Hepatocyte (in vitro differentiated cells): Measurements from ENCODE around the gene SLC16A8. TPM values are rescaled to one million over a fixed set of nuclear protein-coding genes. Genes with fewer than 3 reads are reported as not detected.

Source experiments
- DNase-seq: peaks from one replicate; pipeline ENCODE4 v3.0.0-alpha.2; 2016; ENCODE audit warnings: low spot score
- H2AFZ ChIP-seq: fragments of 200-600 bp; sonication (generic); 2 replicates; pipeline ENCODE4 v1.6.0; 2016; ENCODE audit warnings: antibody characterized with exemption, mild to moderate bottlenecking
- H3K27ac ChIP-seq: fragments of 200-600 bp; sonication (generic); 2 replicates; pipeline ENCODE4 v1.5.1; 2016; ENCODE audit warnings: mild to moderate bottlenecking
- H3K27me3 ChIP-seq: fragments of 200-600 bp; sonication (generic); 2 replicates; pipeline ENCODE4 v1.6.1; 2016
- H3K36me3 ChIP-seq: fragments of 200-600 bp; sonication (generic); replicated peaks from 2 replicates; pipeline ENCODE4 v1.5.1; 2016; ENCODE audit warnings: low read depth; ENCODE audit not compliant: insufficient read depth
- H3K4me1 ChIP-seq: fragments of 200-600 bp; sonication (generic); 2 replicates; pipeline ENCODE4 v1.5.1; 2016; ENCODE audit warnings: mild to moderate bottlenecking, moderate library complexity; ENCODE audit not compliant: insufficient read depth
- H3K4me2 ChIP-seq: fragments of 200-600 bp; sonication (generic); 2 replicates; pipeline ENCODE4 v1.6.0; 2016
- H3K4me3 ChIP-seq: fragments of 200-600 bp; sonication (generic); 2 replicates; pipeline ENCODE4 v1.5.1; 2016; ENCODE audit warnings: mild to moderate bottlenecking
- H3K79me2 ChIP-seq: fragments of 200-600 bp; sonication (generic); 2 replicates; pipeline ENCODE4 v1.6.0; 2017; ENCODE audit warnings: mild to moderate bottlenecking
- H3K9me2 ChIP-seq: fragments of 200-600 bp; sonication (generic); replicated peaks from 2 replicates; pipeline ENCODE4 v1.6.0; 2017; ENCODE audit warnings: mild to moderate bottlenecking; ENCODE audit not compliant: insufficient read depth
- H3K9me3 ChIP-seq: fragments of 200-600 bp; sonication (generic); 2 replicates; pipeline ENCODE4 v1.5.1; 2016; ENCODE audit warnings: low read depth, mild to moderate bottlenecking
- H4K20me1 ChIP-seq: fragments of 200-600 bp; sonication (generic); 2 replicates; pipeline ENCODE4 v1.6.0; 2016; ENCODE audit warnings: mild to moderate bottlenecking; ENCODE audit not compliant: insufficient read depth, poor library complexity, severe bottlenecking
- EZH2 ChIP-seq: fragments of 200-600 bp; sonication (generic); IDR thresholded peaks from 2 replicates; pipeline ENCODE4 v1.6.1; 2016; ENCODE audit warnings: antibody characterized with exemption, mild to moderate bottlenecking, borderline replicate concordance
- EZH2phosphoT487 ChIP-seq: fragments of 200-600 bp; sonication (generic); IDR thresholded peaks from one replicate; pipeline ENCODE4 v1.6.1; 2018; ENCODE audit warnings: antibody characterized with exemption, mild to moderate bottlenecking, low read depth, moderate library complexity; ENCODE audit not compliant: unreplicated experiment, severe bottlenecking
- WGBS: methylation state at CpG from one replicate; pipeline ENCODE4 v1.1.6; 2016; ENCODE audit warnings: low lambda C conversion rate; ENCODE audit errors: missing lambda C conversion rate; 5-methylcytosine and 5-hydroxymethylcytosine counted together
- polyA plus RNA-seq: library from polyadenylated mRNA; unstranded; fragments of >200 nt; fragmentation: Nextera tagmentation; extraction: Ambion mirVana; gene quantifications from 2 replicates; pipeline ENCODE4 v1.2.1, GENCODE V29; 2016
- total RNA-seq: library from RNA; depleted of rRNA; stranded (reverse); fragments of >200 nt; gene quantifications from 2 replicates; pipeline ENCODE4 v1.2.3, GENCODE V29; 2014
- TF ChIP-seq, protein P1 (sequence below): fragments of 200-600 bp; sonication (generic); IDR thresholded peaks from 2 replicates; pipeline ENCODE4 v1.5.1; 2016; ENCODE audit warnings: antibody characterized with exemption, mild to moderate bottlenecking; ENCODE audit not compliant: poor library complexity

SLC16A8 gene
- total and polyA plus RNA-seq, 2 experiments from 2014 or later = 0.63 TPM; not detected in 1

DNA sequence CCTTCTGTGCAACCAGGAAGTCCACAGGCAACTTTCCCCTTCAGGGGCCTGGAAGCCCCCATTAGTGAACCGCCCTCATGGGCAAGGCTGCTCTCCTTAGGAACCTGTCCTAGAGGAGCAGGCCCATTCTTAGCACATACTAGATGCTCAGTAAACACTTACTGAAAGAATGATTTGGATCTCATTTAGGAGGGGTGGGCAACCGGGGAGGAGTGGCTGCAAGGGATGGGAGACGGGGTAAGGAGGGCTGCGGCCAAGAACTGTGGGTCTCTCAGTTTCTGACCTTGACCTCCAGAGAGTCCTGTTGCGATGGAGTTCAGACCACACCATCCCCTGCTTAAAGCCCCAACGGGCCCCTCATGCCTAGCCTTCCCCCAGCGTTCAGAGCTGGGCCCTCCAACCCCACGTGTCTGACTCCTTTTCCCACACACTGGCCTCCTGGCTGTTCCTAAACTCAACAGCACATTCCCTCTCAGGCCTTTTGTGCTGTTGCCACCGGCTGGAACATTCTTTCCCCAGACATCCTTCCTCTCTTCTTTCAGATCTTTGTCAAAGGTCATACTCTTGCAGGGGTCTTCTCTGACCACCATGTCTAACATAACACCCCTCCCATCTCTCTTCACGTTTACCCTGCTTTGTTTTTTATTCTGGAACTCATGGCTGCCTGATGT, 47.5 kb downstream of the SLC16A8 start:
- Histone ChIP-seq H3K9me2 (no peaks in the 10 kb centered on the region), H3K4me2 (no peak overlapping the region), H3K4me1 (peaks cover 6% of the 10 kb centered on the region), H3K79me2 (no peaks in the 10 kb centered on the region), H3K9me3 (no peaks in the 10 kb centered on the region), H2AFZ (no peak overlapping the region), H3K4me3 (no peak overlapping the region), H3K27me3 (no peaks in the 10 kb centered on the region), H4K20me1 (no peaks in the 10 kb centered on the region), H3K36me3 (no peaks in the 10 kb centered on the region), H3K27ac (no peak overlapping the region)
- TF ChIP-seq EZH2phosphoT487 (no peak), EZH2 (no peak)
- TF ChIP-seq, protein P1, sequence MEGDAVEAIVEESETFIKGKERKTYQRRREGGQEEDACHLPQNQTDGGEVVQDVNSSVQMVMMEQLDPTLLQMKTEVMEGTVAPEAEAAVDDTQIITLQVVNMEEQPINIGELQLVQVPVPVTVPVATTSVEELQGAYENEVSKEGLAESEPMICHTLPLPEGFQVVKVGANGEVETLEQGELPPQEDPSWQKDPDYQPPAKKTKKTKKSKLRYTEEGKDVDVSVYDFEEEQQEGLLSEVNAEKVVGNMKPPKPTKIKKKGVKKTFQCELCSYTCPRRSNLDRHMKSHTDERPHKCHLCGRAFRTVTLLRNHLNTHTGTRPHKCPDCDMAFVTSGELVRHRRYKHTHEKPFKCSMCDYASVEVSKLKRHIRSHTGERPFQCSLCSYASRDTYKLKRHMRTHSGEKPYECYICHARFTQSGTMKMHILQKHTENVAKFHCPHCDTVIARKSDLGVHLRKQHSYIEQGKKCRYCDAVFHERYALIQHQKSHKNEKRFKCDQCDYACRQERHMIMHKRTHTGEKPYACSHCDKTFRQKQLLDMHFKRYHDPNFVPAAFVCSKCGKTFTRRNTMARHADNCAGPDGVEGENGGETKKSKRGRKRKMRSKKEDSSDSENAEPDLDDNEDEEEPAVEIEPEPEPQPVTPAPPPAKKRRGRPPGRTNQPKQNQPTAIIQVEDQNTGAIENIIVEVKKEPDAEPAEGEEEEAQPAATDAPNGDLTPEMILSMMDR = no peak
- no peak for DNase-seq
- WGBS = 82% methylated on average over 10 of the region's 10 CpGs

GRCh38 chr22:38035530-38035885, 48.5 kb downstream of the SLC16A8 start:
- no peak overlapping the region for H3K4me3 ChIP-seq
- no peak overlapping the region for H2AFZ ChIP-seq
- no peaks in the 10 kb centered on the region for H3K9me2 ChIP-seq
- no peak for DNase-seq
- H3K4me2 ChIP-seq = no peak overlapping the region
- no peak overlapping the region for H3K27ac ChIP-seq
- WGBS = 87% methylated on average over 9 of the region's 9 CpGs
- H4K20me1 ChIP-seq = no peaks in the 10 kb centered on the region
- no peaks in the 10 kb centered on the region for H3K27me3 ChIP-seq
- peaks cover 7% of the 10 kb centered on the region for H3K4me1 ChIP-seq
- TF ChIP-seq EZH2phosphoT487 (no peak), EZH2 (no peak)
- TF ChIP-seq, protein P1 = no peak
- H3K79me2 ChIP-seq = no peaks in the 10 kb centered on the region
- H3K9me3 ChIP-seq = no peaks in the 10 kb centered on the region
- H3K36me3 ChIP-seq = no peaks in the 10 kb centered on the region

DNA sequence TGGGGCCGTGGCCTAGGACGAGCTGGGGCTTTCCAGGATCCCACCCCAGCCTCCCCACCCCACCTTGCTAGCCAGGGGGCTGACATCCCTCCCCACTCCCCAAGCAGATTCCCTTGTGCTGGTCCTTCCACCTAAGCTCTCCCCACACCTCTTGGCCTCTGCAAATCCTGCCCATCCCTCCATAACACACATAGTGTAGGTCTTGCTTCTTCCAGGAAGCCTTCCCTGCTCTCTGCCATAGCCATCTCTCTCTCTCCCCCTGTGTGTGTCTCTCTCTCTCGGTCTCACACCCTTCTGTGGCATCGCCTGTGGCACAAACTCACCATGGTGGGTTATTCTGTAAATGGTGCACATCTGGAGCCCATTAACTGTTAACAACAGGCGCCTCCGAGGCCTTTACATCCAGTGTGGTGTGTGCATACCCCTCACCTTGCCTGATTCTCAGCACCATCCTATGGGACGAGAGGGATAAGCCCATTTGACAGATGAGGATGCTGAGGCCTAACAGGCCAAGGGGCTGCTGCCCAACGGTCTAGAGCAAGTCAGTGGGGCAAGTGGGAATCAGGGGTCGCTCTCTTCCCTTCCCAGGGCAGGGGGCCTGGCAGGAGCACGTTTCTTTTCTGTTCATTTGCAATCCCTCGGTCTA, 49.0 kb downstream of the SLC16A8 start:
- no peaks in the 10 kb centered on the region for H3K27me3 ChIP-seq
- H3K36me3 ChIP-seq = no peaks in the 10 kb centered on the region
- 74% methylated on average over 11 of the region's 11 CpGs for WGBS
- H4K20me1 ChIP-seq = no peaks in the 10 kb centered on the region
- DNase-seq = no peak
- H2AFZ ChIP-seq = no peak overlapping the region
- peaks cover 12% of the 10 kb centered on the region for H3K4me1 ChIP-seq
- no peak overlapping the region for H3K4me2 ChIP-seq
- no peaks in the 10 kb centered on the region for H3K9me3 ChIP-seq
- no peaks in the 10 kb centered on the region for H3K79me2 ChIP-seq
- H3K27ac ChIP-seq = no peak overlapping the region
- TF ChIP-seq EZH2 (no peak), EZH2phosphoT487 (no peak)
- no peak overlapping the region for H3K4me3 ChIP-seq
- no peaks in the 10 kb centered on the region for H3K9me2 ChIP-seq

DNA sequence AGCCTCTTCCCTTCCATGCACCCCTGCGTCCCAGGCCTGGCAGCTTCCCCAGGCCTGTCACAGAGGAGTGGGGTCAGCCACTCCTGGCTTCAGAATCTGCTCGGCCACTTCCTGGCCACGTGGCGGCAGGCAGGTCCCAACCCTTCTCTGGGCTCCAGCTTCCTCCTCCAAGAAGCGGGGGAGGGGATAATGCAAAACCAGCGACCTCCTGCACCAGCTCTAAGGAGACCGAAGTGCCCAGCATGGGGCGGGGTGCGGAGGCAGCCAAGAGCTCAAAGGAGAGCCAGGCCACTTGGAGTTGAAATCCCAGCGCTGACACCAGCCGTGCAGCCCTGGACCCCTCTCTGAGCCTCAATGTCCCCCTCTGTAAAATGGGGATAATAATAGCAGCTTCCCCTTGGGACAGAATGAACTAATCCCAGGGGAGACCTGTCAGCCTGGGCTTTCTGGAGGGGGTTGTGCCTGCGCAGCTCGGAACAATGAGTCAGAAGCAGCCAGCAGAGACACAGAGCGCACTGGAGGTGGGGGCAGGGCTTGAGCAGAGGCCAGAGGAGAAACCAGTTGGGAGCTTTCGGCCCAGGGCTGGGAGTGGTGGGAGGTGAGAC, 49.6 kb downstream of the SLC16A8 start:
- Histone ChIP-seq H3K4me2 (no peak overlapping the region), H3K4me3 (no peak overlapping the region), H2AFZ (no peak overlapping the region), H3K9me3 (no peaks in the 10 kb centered on the region), H3K9me2 (no peaks in the 10 kb centered on the region), H3K79me2 (no peaks in the 10 kb centered on the region), H4K20me1 (no peaks in the 10 kb centered on the region), H3K36me3 (no peaks in the 10 kb centered on the region), H3K27ac (no peak overlapping the region), H3K4me1 (peaks cover 14% of the 10 kb centered on the region), H3K27me3 (no peaks in the 10 kb centered on the region)
- 45% methylated on average over 15 of the region's 15 CpGs for WGBS
- DNase-seq = peak; percentile 87
- TF ChIP-seq EZH2 = no peak
